Endothelial cell of umbilical vein (primary cell): ENCODE data around the gene LGR6. TPM values are rescaled to one million over a fixed set of nuclear protein-coding genes. Genes with fewer than 3 reads are reported as not detected.

Experiments used
- BruUV-seq: library from RNA; stranded (reverse); fragments of 400-500 nt; replicated peaks from 2 replicates; lab custom pipeline; 2021; lab: Mats Ljungman, UMichigan
- CTCF ChIA-PET: fragments of 300-600, 350-600 bp; sonication (Branson Sonifier 250); formaldehyde crosslinking; loops from one replicate; lab custom pipeline; 2021; ENCODE audit warnings: antibody characterized with exemption, inconsistent platforms; lab: Charles Lee
- POLR2A ChIA-PET: fragments of 300-600, 350-600 bp; sonication (Branson Sonifier 250); formaldehyde crosslinking; loops from one replicate; lab custom pipeline; 2021; ENCODE audit warnings: antibody characterized with exemption, inconsistent platforms; lab: Charles Lee
- DNase-seq: peaks from one replicate; pipeline ENCODE4 v3.0.0-alpha.2; 2011; ENCODE audit warnings: low read depth, low spot score
- FAIRE-seq: peaks from 2 replicates; lab custom pipeline; 2011; peaks lifted over from hg19 to GRCh38; lab: Jason Lieb, UNC
- H2AFZ ChIP-seq: 2 replicates; pipeline ENCODE4 v1.6.0; 2012; ENCODE audit warnings: low read depth, low read length, control low read depth, inconsistent platforms
- H3K27ac ChIP-seq: 2 replicates; pipeline ENCODE4 v1.5.1; 2011; ENCODE audit warnings: low read depth, mild to moderate bottlenecking, control low read depth, low read length, moderate library complexity; ENCODE audit not compliant: insufficient read depth
- H3K27me3 ChIP-seq, 2 experiments: 2 replicates each; pipeline versions ENCODE4 v1.6.0 to v1.6.1; 2011; ENCODE audit warnings: low read length in 2 of 2, mixed read lengths in 1 of 2; ENCODE audit not compliant: control insufficient read depth in 2 of 2, insufficient read depth in 2 of 2
- H3K36me3 ChIP-seq, 2 experiments: 2 replicates in 1 of 2; 3 replicates in 1 of 2; pipeline ENCODE4 v1.5.1; 2011; ENCODE audit warnings: low read length in 2 of 2, mild to moderate bottlenecking in 1 of 2, moderate library complexity in 1 of 2; ENCODE audit not compliant: control insufficient read depth in 2 of 2, insufficient read depth in 2 of 2; ENCODE audit errors: extremely low read depth in 1 of 2
- H3K4me1 ChIP-seq: 3 replicates; pipeline ENCODE4 v1.5.1; 2011; ENCODE audit warnings: mild to moderate bottlenecking, low read length; ENCODE audit not compliant: control insufficient read depth, insufficient read depth; ENCODE audit errors: extremely low read depth
- H3K4me2 ChIP-seq: 2 replicates; pipeline ENCODE4 v1.6.1; 2011; ENCODE audit warnings: low read length, control low read depth, mixed read lengths; ENCODE audit not compliant: insufficient read depth
- H3K4me3 ChIP-seq, 3 experiments: fragments of 200-600 bp in 1 of 3; sonication (generic), shearing (Covaris generic) in 1 of 3; replicated peaks in 1 of 3; 2 replicates each; pipeline ENCODE4 v1.5.1; 2011 to 2016; ENCODE audit warnings: control low read depth in 3 of 3, low read length in 3 of 3, mild to moderate bottlenecking in 2 of 3, inconsistent platforms in 1 of 3, low read depth in 1 of 3, moderate library complexity in 1 of 3; ENCODE audit not compliant: insufficient read depth in 1 of 3
- H3K79me2 ChIP-seq: 2 replicates; pipeline ENCODE4 v1.6.0; 2012; ENCODE audit warnings: low read length, inconsistent platforms; ENCODE audit not compliant: control insufficient read depth, insufficient read depth
- H3K9ac ChIP-seq: replicated peaks from 2 replicates; pipeline ENCODE3; 2011; ENCODE audit warnings: low read length, control low read depth; ENCODE audit not compliant: insufficient read depth; ENCODE audit errors: extremely low read depth
- H3K9me1 ChIP-seq: replicated peaks from 3 replicates; pipeline ENCODE4 v1.6.0; 2011; ENCODE audit warnings: mild to moderate bottlenecking, low read length; ENCODE audit not compliant: control insufficient read depth, insufficient read depth; ENCODE audit errors: extremely low read depth
- H3K9me3 ChIP-seq: replicated peaks from 2 replicates; pipeline ENCODE4 v1.5.1; 2012; ENCODE audit warnings: low read length, inconsistent platforms; ENCODE audit not compliant: control insufficient read depth, insufficient read depth
- H4K20me1 ChIP-seq: replicated peaks from 2 replicates; pipeline ENCODE3; 2011; ENCODE audit warnings: mild to moderate bottlenecking, low read length; ENCODE audit not compliant: control insufficient read depth, insufficient read depth; ENCODE audit errors: extremely low read depth
- EZH2 ChIP-seq: IDR thresholded peaks from 2 replicates; pipeline ENCODE4 v1.6.1; 2012; ENCODE audit warnings: borderline replicate concordance, low read depth, mild to moderate bottlenecking, moderate library complexity, low read length, inconsistent platforms; ENCODE audit not compliant: severe bottlenecking
- FOS ChIP-seq: IDR thresholded peaks from 2 replicates; pipeline ENCODE4 v1.6.1; 2011; ENCODE audit warnings: mild to moderate bottlenecking, low read length, moderate library complexity, borderline replicate concordance; ENCODE audit not compliant: insufficient read depth
- GATA2 ChIP-seq: IDR thresholded peaks from 2 replicates; pipeline ENCODE4 v1.7.0; 2011; ENCODE audit warnings: low read depth, mild to moderate bottlenecking, moderate library complexity, mixed read lengths, low read length; ENCODE audit not compliant: insufficient read length, insufficient read depth
- JUN ChIP-seq: IDR thresholded peaks from 2 replicates; pipeline ENCODE4 v1.6.1; 2011; ENCODE audit warnings: borderline replicate concordance, low read depth; ENCODE audit not compliant: insufficient read length, insufficient read depth
- MYC ChIP-seq: IDR thresholded peaks from one replicate; pipeline ENCODE4 v1.6.1; 2011; ENCODE audit warnings: mild to moderate bottlenecking, low read depth, low read length
- POLR2A ChIP-seq: IDR thresholded peaks from 2 replicates; pipeline ENCODE4 v1.6.1; 2012; ENCODE audit warnings: low read depth, mild to moderate bottlenecking, control low read depth, low read length
- POLR2AphosphoS5 ChIP-seq: IDR thresholded peaks from 2 replicates; pipeline ENCODE4 v1.6.1; 2012; ENCODE audit warnings: low read depth, mild to moderate bottlenecking, control low read depth, low read length, moderate library complexity; ENCODE audit not compliant: insufficient read depth
- dilution Hi-C: fragments of 300-500 bp; cut with MboI; formaldehyde crosslinking; loops from one replicate; pipeline ENCODE4 v1.15.0; 2019; ENCODE audit warnings: low sequenced_read_pairs; ENCODE audit not compliant: extremely low pct_ligation_motif_present
- intact Hi-C: fragments of 100-400 bp; cut with micrococcal nuclease; formaldehyde crosslinking; loops from one replicate; pipeline ENCODE4 v1.10.0; 2022
- polyA plus RNA-seq, 4 experiments: library from polyadenylated mRNA; depleted of rRNA in 3 of 4; stranded (reverse) in 3 of 4; unstranded in 1 of 4; fragments of >200 nt; gene quantifications; 2 replicates each; pipeline versions ENCODE4 v1.2.1 to v1.2.3, GENCODE V29; 2011 to 2012; ENCODE audit warnings: missing spikeins in 1 of 4
- total RNA-seq: library from RNA; stranded (reverse); gene quantifications from 2 replicates; pipeline ENCODE4 v1.2.3, GENCODE V29; 2021
- TF ChIP-seq, protein P1 (sequence below), 2 donors: IDR thresholded peaks; 1 replicate in 1 of 2; 2 replicates in 1 of 2; pipeline ENCODE4 v1.5.1; 2011; ENCODE audit warnings: low read length in 2 of 2, mild to moderate bottlenecking in 2 of 2, moderate library complexity in 2 of 2, control low read depth in 1 of 2, inconsistent platforms in 1 of 2, low read depth in 1 of 2; ENCODE audit not compliant: insufficient read depth in 1 of 2; ENCODE audit errors: extremely low read depth in 1 of 2
- TF ChIP-seq, protein P2 (sequence below): IDR thresholded peaks from 2 replicates; pipeline ENCODE4 v1.6.1; 2011; ENCODE audit not compliant: insufficient read depth, insufficient read length

LGR6 gene
- total and polyA plus RNA-seq, 2 donors (not counting 3 experiments of a cell fraction or from before 2014, with no cell fraction given): not detected

DNA sequence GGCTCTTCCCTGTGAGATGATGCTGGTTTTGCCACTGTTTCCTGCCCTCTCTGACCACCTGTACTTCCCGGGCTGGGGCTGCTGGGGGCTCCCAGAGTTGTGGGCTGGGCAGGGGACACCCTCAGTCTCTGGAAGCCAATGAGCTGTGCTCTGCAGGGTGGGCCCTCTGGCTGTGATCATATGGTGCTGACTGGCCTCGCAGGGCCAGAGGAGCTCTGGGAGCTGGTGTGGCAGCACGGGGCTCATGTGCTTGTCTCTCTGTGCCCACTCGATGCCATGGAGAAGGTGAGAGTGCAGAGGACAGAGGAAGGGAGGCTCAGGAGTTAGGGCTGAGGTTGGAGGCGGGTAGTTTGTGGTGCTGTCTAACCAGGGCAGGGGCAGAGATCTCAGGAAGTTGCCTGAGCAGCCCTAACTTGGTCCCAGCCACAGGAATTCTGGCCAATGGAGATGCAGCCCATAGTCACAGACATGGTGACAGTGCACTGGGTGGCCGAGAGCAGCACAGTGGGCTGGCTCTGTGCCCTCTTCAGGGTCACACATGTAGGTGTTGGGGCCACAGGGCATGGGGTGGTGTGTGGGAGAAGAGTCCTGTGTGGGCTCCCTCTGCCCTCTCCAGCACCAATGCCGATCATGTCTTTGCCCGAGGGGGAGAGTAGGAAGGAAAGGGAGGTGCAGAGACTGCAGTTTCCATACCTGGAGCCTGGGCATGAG, 5.7 kb upstream of the LGR6 start:
- H3K36me3 ChIP-seq: no peaks in the 10 kb centered on the region
- no peaks in the 10 kb centered on the region for H3K9me3 ChIP-seq
- TF ChIP-seq POLR2AphosphoS5 (no peak), JUN (no peak), POLR2A (no peak), EZH2 (no peak), FOS (no peak), MYC (no peak), GATA2 (no peak)
- TF ChIP-seq, protein P1, sequence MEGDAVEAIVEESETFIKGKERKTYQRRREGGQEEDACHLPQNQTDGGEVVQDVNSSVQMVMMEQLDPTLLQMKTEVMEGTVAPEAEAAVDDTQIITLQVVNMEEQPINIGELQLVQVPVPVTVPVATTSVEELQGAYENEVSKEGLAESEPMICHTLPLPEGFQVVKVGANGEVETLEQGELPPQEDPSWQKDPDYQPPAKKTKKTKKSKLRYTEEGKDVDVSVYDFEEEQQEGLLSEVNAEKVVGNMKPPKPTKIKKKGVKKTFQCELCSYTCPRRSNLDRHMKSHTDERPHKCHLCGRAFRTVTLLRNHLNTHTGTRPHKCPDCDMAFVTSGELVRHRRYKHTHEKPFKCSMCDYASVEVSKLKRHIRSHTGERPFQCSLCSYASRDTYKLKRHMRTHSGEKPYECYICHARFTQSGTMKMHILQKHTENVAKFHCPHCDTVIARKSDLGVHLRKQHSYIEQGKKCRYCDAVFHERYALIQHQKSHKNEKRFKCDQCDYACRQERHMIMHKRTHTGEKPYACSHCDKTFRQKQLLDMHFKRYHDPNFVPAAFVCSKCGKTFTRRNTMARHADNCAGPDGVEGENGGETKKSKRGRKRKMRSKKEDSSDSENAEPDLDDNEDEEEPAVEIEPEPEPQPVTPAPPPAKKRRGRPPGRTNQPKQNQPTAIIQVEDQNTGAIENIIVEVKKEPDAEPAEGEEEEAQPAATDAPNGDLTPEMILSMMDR (IDR thresholded peaks at IDR 0.05; ENCODE audit: extremely low read depth in 1 of 2, insufficient read depth in 1 of 2, low read depth in 1 of 2, low read length in 2 of 2): no peak
- TF ChIP-seq, protein P2, sequence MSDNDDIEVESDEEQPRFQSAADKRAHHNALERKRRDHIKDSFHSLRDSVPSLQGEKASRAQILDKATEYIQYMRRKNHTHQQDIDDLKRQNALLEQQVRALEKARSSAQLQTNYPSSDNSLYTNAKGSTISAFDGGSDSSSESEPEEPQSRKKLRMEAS: no peak
- FAIRE-seq: no peak
- H3K4me1 ChIP-seq: no peaks in the 10 kb centered on the region
- no peak overlapping the region for H3K4me3 ChIP-seq
- no TSS peak for BruUV-seq
- no peak overlapping the region for H3K9ac ChIP-seq
- ChIA-PET CTCF (interaction anchor here (0.6 to 7.7 kb wide), 11 partner anchors 8 to 532 kb away, joined by 3 to 107 read pairs (median 8); no protein-coding TSS in a partner anchor), POLR2A (no interaction called here)
- H2AFZ ChIP-seq: no peak overlapping the region
- no peak for DNase-seq
- H4K20me1 ChIP-seq: no peaks in the 10 kb centered on the region
- H3K4me2 ChIP-seq: no peak overlapping the region
- dilution Hi-C loops: no loop called here
- H3K9me1 ChIP-seq: no peaks in the 10 kb centered on the region
- no peaks in the 10 kb centered on the region for H3K79me2 ChIP-seq
- intact Hi-C loops: no loop called here
- H3K27ac ChIP-seq: no peak overlapping the region
- peaks cover 2 to 3% of the 10 kb centered on the region in 2 experiments for H3K27me3 ChIP-seq
